Activated CD4-positive, alpha-beta T cell treated with anti-CD3 and anti-CD28 coated beads, Interleukin-2, amount 50 U/mL, for 1 hour (primary cell): ENCODE data around the gene SLC29A3.
"Not testable (repeated sequence)": the region's sequence is repeated elsewhere in the genome, so short reads cannot be mapped to it uniquely, and the experiment has no call there.

Source experiments
- DNase-seq: peaks from one replicate; pipeline ENCODE4 v3.0.0-alpha.2; 2020

SLC29A3 gene

GRCh38 chr10:71284544-71285179 is 34.4 kb upstream of the SLC29A3 start:
- DNase-seq = no peak

GRCh38 chr10:71285180-71285545 is 33.9 kb upstream of the SLC29A3 start:
- DNase-seq = peak; percentile 21

GRCh38 chr10:71285986-71286385 is 33.1 kb upstream of the SLC29A3 start:
- DNase-seq = no peak

- no peak for DNase-seq
These were observed 32.4 kb upstream of the SLC29A3 start for GRCh38 chr10:71286521-71287294.

- no peak for DNase-seq
These were observed 31.6 kb upstream of the SLC29A3 start for GRCh38 chr10:71287456-71287855.

- DNase-seq = no peak
These were observed 30.6 kb upstream of the SLC29A3 start for GRCh38 chr10:71288461-71288860.

GRCh38 chr10:71289421-71290130 is 29.5 kb upstream of the SLC29A3 start:
- no peak for DNase-seq

- DNase-seq = no peak
These were observed 28.7 kb upstream of the SLC29A3 start for GRCh38 chr10:71290331-71290730.

- no peak for DNase-seq
These were observed 28.1 kb upstream of the SLC29A3 start for GRCh38 chr10:71290806-71291527.

- no peak for DNase-seq
These were observed 27.5 kb upstream of the SLC29A3 start for GRCh38 chr10:71291528-71291900.

- DNase-seq = no peak
These were observed 26.2 kb upstream of the SLC29A3 start for GRCh38 chr10:71292624-71293445.

- no peak for DNase-seq
These were observed 25.5 kb upstream of the SLC29A3 start for GRCh38 chr10:71293446-71294084.

- DNase-seq = no peak
These were observed 24.9 kb upstream of the SLC29A3 start for GRCh38 chr10:71294091-71294561.

GRCh38 chr10:71294856-71295255 is 24.2 kb upstream of the SLC29A3 start:
- no peak for DNase-seq

GRCh38 chr10:71295641-71296040 is 23.4 kb upstream of the SLC29A3 start:
- no peak for DNase-seq

GRCh38 chr10:71296086-71296485 is 23.0 kb upstream of the SLC29A3 start:
- no peak for DNase-seq

GRCh38 chr10:71296811-71297210 is 22.2 kb upstream of the SLC29A3 start:
- not testable (repeated sequence) for DNase-seq

- DNase-seq = no peak
These were observed 21.7 kb upstream of the SLC29A3 start for GRCh38 chr10:71297343-71297742.

- DNase-seq = no peak
These were observed 19.8 kb upstream of the SLC29A3 start for GRCh38 chr10:71299071-71299785.

- DNase-seq = no peak
These were observed 18.3 kb upstream of the SLC29A3 start for GRCh38 chr10:71300555-71301370.
